Left lung (tissue), 10 donors: Measurements from ENCODE around the gene PRRT1B. TPM values are rescaled to one million over a fixed set of nuclear protein-coding genes. Genes with fewer than 3 reads are reported as not detected.

Experiments
- ATAC-seq: fragments of 200-7000 bp; cut with Tn5 transposase; one replicate; pipeline ENCODE4 v1.9.1; 2020; ENCODE audit warnings: moderate library complexity
- DNase-seq, 4 donors: peaks; one replicate each; pipeline ENCODE4 v3.0.0-alpha.2; 2013 to 2020
- H3K27ac ChIP-seq, 2 donors: fragments of 200-600 bp; sonication (generic) in 1 of 2; one replicate each; pipeline versions ENCODE4 v1.5.0 to v1.8.0; 2020 to 2021
- H3K27me3 ChIP-seq, 2 donors: fragments of 200-600 bp; sonication (generic) in 1 of 2; one replicate each; pipeline versions ENCODE4 v1.5.0 to v1.8.0; 2020 to 2021
- H3K36me3 ChIP-seq, 2 donors: fragments of 200-600 bp; sonication (generic) in 1 of 2; one replicate each; pipeline versions ENCODE4 v1.5.0 to v1.8.0; 2020 to 2021
- H3K4me1 ChIP-seq, 2 donors: fragments of 200-600 bp; one replicate each; pipeline ENCODE4 v1.8.0; 2021
- H3K4me3 ChIP-seq, 2 donors: fragments of 200-600 bp; sonication (generic) in 1 of 2; one replicate each; pipeline versions ENCODE4 v1.5.0 to v1.8.0; 2020 to 2021; ENCODE audit warnings: mild to moderate bottlenecking in 1 of 2
- H3K9me3 ChIP-seq, 2 donors: fragments of 200-600 bp; sonication (generic) in 1 of 2; one replicate each; pipeline versions ENCODE4 v1.5.0 to v1.8.0; 2020 to 2021
- intact Hi-C, 2 donors: fragments of 100-400 bp; cut with DNase I; formaldehyde crosslinking; loops; one replicate each; pipeline versions ENCODE4 v1.11.2 to v1.14.2; 2022
- polyA plus RNA-seq, 6 donors: library from polyadenylated mRNA; unstranded; fragments of 120-200 nt; gene quantifications; one replicate each; pipeline ENCODE4 v1.2.1, GENCODE V29; 2013; ENCODE audit not compliant: insufficient read length in 6 of 6
- total RNA-seq, 2 donors: library from RNA; stranded (reverse); fragmentation: NEBNext Ultra II Directional; extraction: Animal tissue kit (Norgen Biotek cat#: 25700); gene quantifications; one replicate each; pipeline ENCODE4 v1.2.1, GENCODE V29; 2021
- TF ChIP-seq, protein P1 (sequence below), 2 donors: fragments of 200-600 bp; sonication (generic) in 1 of 2; IDR thresholded peaks; one replicate each; pipeline versions ENCODE4 v1.5.0 to v1.8.0; 2021; ENCODE audit warnings: antibody characterized with exemption in 2 of 2
- donor health status: DM: no; HTN: yes; CAD: no.
- donor health status: DM: no; HTN: no; CAD: no.

Gene PRRT1B
- total and polyA plus RNA-seq, 8 donors = 2.1 to 9.3 (median 6.4) TPM

DNA sequence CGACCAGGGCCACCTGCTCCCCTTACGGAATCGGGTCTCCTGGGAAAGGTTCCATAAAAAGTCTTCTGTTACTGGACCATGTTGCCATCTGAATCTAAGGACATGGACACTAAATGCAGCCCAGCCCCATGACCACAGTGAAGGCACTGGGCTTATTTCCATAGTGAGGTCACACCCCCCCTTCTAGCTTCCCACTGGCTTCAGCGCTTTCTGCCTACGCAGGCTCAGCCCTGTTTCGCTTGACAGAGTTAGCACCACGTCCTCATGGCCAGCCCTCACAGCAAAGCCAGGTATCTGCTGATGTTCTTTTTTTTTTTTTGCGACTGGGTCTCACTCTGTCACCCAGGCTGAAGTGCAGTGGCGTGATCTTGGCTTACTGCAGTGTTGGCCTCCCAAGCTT lies 28.4 kb upstream of the PRRT1B start:
- TF ChIP-seq, protein P1, sequence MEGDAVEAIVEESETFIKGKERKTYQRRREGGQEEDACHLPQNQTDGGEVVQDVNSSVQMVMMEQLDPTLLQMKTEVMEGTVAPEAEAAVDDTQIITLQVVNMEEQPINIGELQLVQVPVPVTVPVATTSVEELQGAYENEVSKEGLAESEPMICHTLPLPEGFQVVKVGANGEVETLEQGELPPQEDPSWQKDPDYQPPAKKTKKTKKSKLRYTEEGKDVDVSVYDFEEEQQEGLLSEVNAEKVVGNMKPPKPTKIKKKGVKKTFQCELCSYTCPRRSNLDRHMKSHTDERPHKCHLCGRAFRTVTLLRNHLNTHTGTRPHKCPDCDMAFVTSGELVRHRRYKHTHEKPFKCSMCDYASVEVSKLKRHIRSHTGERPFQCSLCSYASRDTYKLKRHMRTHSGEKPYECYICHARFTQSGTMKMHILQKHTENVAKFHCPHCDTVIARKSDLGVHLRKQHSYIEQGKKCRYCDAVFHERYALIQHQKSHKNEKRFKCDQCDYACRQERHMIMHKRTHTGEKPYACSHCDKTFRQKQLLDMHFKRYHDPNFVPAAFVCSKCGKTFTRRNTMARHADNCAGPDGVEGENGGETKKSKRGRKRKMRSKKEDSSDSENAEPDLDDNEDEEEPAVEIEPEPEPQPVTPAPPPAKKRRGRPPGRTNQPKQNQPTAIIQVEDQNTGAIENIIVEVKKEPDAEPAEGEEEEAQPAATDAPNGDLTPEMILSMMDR (IDR thresholded peaks at IDR 0.05) = no peak

DNA sequence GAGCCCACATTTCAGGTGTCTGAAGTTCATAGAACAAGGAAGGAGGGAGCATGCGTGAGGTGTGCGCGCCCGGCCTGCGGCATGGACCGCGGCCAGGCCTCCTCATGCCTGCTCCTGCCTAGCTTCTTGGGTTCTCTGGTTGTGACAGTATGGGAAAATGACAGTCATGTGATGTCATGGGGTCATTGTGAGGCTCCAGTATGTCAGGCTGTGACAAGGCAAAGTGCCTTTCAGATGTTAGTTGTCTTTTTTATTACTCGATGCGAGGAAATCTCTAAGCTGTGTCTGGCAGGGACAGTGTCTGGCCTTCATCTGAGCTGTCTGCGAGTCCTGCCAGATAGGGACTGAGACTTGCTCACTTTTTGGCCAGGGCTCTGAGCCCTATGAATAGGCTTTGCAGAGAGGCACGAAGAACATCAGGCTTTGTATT lies 27.5 kb upstream of the PRRT1B start:
- TF ChIP-seq, protein P1 (IDR thresholded peaks at IDR 0.05) = no peak
- H3K36me3 ChIP-seq = peaks cover 0 to 89% of the 10 kb centered on the region in 2 donors
- intact Hi-C loops = no loop called here
- no peak for DNase-seq
- no peak overlapping the region for H3K4me3 ChIP-seq
- peaks cover 0 to 8% of the 10 kb centered on the region in 2 donors for H3K9me3 ChIP-seq
- H3K27me3 ChIP-seq = no peaks in the 10 kb centered on the region
- no peak for ATAC-seq
- no peak overlapping the region for H3K27ac ChIP-seq
- no peaks in the 10 kb centered on the region for H3K4me1 ChIP-seq

More for the DNA sequence above, 28.4 kb upstream of the PRRT1B start:
- Histone ChIP-seq H3K27me3 (no peaks in the 10 kb centered on the region), H3K27ac (peak overlapping the region in 1 of 2 donors; percentile 76), H3K4me3 (no peak overlapping the region), H3K4me1 (no peaks in the 10 kb centered on the region), H3K36me3 (peaks cover 0 to 89% of the 10 kb centered on the region in 2 donors), H3K9me3 (peaks cover 0 to 8% of the 10 kb centered on the region in 2 donors)
- DNase-seq (no peak), ATAC-seq (no peak)
- intact Hi-C loops = no loop called here

DNA sequence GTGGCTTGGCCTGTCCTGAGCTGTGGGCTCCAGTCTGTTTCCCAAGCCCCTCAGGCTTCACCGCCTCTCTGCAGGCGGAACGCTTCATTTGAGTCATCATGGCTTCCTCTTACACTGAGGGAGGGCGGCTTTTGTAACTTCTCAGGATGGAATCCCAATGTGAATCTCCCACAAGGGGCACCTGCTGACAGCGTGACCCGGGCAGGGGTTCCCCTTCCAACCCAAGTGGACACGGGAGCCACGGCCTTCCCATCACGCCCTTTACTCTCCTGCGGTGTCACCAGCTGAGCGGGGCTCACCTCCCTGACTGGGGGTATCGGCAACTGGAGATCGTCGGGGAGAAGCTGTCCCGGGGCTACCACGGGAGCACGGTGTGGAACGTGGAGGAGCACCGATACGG lies 26.8 kb upstream of the PRRT1B start:
- TF ChIP-seq, protein P1 (IDR thresholded peaks at IDR 0.05) = no peak
- ATAC-seq (no peak), DNase-seq (no peak)
- H3K27ac ChIP-seq = no peak overlapping the region
- intact Hi-C loops = no loop called here
- no peaks in the 10 kb centered on the region for H3K27me3 ChIP-seq
- H3K36me3 ChIP-seq = peaks cover 0 to 89% of the 10 kb centered on the region in 2 donors
- H3K9me3 ChIP-seq = peaks cover 0 to 8% of the 10 kb centered on the region in 2 donors
- no peak overlapping the region for H3K4me3 ChIP-seq
- no peaks in the 10 kb centered on the region for H3K4me1 ChIP-seq

DNA sequence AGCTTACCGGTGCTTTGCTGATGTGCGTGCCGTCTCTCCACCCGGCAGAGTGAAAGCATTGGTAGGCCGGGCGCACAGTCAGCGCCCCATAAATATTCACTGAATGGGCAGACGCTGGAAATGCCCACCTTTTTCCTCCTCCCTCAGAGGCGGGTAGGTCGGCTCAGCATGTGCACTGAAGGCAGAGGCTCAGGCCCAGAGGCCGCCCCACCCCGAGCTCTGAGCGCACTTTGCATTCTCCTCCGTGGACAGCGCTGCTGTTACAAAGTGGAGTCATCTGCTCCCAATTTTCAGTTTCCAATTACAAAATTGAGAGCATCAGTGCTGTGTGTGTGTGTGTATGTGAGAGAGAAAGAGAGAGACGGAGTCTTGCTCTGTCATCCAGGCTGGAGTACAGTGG lies 24.8 kb upstream of the PRRT1B start:
- intact Hi-C loops = no loop called here
- Histone ChIP-seq H3K4me3 (no peak overlapping the region), H3K9me3 (peaks cover 0 to under 1% of the 10 kb centered on the region in 2 donors), H3K36me3 (peaks cover 0 to 92% of the 10 kb centered on the region in 2 donors), H3K27me3 (no peaks in the 10 kb centered on the region), H3K27ac (no peak overlapping the region), H3K4me1 (no peaks in the 10 kb centered on the region)
- TF ChIP-seq, protein P1 (IDR thresholded peaks at IDR 0.05) = no peak
- DNase-seq = no peak
- no peak for ATAC-seq

DNA sequence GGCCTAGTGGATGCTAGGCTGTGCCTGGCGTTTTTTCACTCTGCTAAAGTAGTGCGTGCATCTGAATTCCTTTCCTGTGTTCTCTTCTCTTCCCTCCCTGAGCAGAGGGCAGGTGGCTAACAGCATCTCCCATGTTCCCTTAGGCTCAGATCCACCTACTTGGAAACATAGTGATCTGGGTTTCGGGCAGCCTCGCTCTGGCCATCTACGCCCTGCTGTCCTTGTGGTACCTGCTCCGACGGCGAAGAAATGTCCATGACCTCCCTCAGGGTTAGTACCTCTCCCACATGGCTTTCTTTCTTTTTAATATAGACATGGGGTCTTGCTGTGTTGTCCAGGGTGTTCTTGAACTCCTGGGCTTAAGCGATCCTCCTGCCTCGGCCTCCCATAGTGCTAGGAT lies 24.1 kb upstream of the PRRT1B start:
- no peaks in the 10 kb centered on the region for H3K4me1 ChIP-seq
- peaks cover 0 to 99% of the 10 kb centered on the region in 2 donors for H3K36me3 ChIP-seq
- H3K9me3 ChIP-seq = no peaks in the 10 kb centered on the region
- H3K27me3 ChIP-seq = no peaks in the 10 kb centered on the region
- intact Hi-C loops = no loop called here
- TF ChIP-seq, protein P1 (IDR thresholded peaks at IDR 0.05) = no peak
- no peak overlapping the region for H3K4me3 ChIP-seq
- no peak for ATAC-seq
- no peak for DNase-seq
- H3K27ac ChIP-seq = no peak overlapping the region
